ENCODE results near the gene LOXL1.
A peak's percentile ranks its signal among the peaks of the same experiment; 100 is the strongest.

LOXL1 gene

GRCh38 chr15:73923156-73923487 lies 3.1 kb upstream of the LOXL1 start:
- TF ChIP-seq, protein P1, sequence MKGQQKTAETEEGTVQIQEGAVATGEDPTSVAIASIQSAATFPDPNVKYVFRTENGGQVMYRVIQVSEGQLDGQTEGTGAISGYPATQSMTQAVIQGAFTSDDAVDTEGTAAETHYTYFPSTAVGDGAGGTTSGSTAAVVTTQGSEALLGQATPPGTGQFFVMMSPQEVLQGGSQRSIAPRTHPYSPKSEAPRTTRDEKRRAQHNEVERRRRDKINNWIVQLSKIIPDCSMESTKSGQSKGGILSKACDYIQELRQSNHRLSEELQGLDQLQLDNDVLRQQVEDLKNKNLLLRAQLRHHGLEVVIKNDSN (IDR thresholded peaks at IDR 0.05), result no peak
- TF ChIP-seq CEBPB (IDR thresholded peaks at IDR 0.05) (no peak), EGR1 (IDR thresholded peaks at IDR 0.05) (no peak), YY1 (IDR thresholded peaks at IDR 0.05; ENCODE audit: low read depth) (no peak), FOXM1 (IDR thresholded peaks at IDR 0.05; ENCODE audit: borderline replicate concordance, low read depth) (no peak), TEAD4 (IDR thresholded peaks at IDR 0.05) (no peak), NFIC (IDR thresholded peaks at IDR 0.05) (no peak), EP300 (IDR thresholded peaks at IDR 0.05; ENCODE audit: borderline replicate concordance) (no peak)

DNA sequence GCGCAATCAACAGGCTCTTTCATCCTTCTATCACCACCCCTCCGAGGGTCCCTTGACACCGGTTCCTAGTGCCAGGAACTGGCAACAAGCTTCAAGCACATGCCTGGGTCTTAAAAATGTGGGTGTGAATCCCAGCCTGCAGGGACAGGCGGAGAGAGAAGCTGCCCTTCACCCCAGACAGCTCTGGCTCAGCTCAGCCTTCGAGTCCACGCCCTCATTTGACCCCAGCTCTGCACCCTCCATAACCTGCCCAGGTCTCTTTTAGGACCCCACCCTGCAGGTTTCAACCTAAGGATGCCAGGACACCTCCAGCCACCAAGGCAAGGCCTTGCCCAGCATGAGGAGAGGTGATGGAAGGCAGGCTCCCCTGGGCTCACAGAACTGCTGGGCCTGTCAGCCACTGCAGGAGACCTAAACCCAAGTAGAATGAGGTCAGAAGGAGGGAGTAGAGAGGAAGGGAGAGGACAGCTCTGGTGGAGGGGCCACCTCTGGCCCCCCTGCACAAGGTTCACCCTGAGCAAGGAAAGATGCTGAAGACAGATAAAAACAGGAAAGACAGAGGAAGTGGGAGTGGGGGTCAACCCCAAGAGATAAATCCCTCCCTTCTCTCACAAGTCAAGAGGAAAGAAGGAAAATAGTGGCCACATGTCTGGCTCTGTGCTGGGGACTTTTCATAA lies 2.6 kb upstream of the LOXL1 start:
- no peak for TF ChIP-seq FOXM1 (IDR thresholded peaks at IDR 0.05; ENCODE audit: borderline replicate concordance, low read depth)

- no peak; the same call in 1 of the 2 replicates for TF ChIP-seq ZBTB7A (IDR thresholded peaks at IDR 0.05; ENCODE audit: low read depth)
- TF ChIP-seq NFIC (IDR thresholded peaks at IDR 0.05), result peak; percentile 74
- no peak for TF ChIP-seq RAD21 (IDR thresholded peaks at IDR 0.05; ENCODE audit: low read depth)
- TF ChIP-seq TEAD4 (IDR thresholded peaks at IDR 0.05), result peak; percentile 37; the same call in 1 of the 2 replicates
- TF ChIP-seq REST (IDR thresholded peaks at IDR 0.05; ENCODE audit: low read depth), result no peak
- TF ChIP-seq, protein P1 (IDR thresholded peaks at IDR 0.05), result no peak
- TF ChIP-seq TAF1 (IDR thresholded peaks at IDR 0.05; ENCODE audit: low read depth), result no peak
- TF ChIP-seq YY1 (IDR thresholded peaks at IDR 0.05; ENCODE audit: low read depth), result no peak
- TF ChIP-seq CEBPB (IDR thresholded peaks at IDR 0.05), result no peak
- peak; percentile 64 for TF ChIP-seq MAX (IDR thresholded peaks at IDR 0.05)
- TF ChIP-seq FOXM1 (IDR thresholded peaks at IDR 0.05; ENCODE audit: borderline replicate concordance, low read depth), result no peak; the same call in 1 of the 2 replicates
- no peak for TF ChIP-seq EGR1 (IDR thresholded peaks at IDR 0.05)
- peak; percentile 84 for TF ChIP-seq TCF12 (IDR thresholded peaks at IDR 0.05; ENCODE audit: low read depth)
- TF ChIP-seq CREB1 (IDR thresholded peaks at IDR 0.05; ENCODE audit: low read depth), result no peak
- TF ChIP-seq EP300 (IDR thresholded peaks at IDR 0.05; ENCODE audit: borderline replicate concordance), result peak; percentile 51
Observed at GRCh38 chr15:73924171-73924921, 1.9 kb upstream of the LOXL1 start.

DNA sequence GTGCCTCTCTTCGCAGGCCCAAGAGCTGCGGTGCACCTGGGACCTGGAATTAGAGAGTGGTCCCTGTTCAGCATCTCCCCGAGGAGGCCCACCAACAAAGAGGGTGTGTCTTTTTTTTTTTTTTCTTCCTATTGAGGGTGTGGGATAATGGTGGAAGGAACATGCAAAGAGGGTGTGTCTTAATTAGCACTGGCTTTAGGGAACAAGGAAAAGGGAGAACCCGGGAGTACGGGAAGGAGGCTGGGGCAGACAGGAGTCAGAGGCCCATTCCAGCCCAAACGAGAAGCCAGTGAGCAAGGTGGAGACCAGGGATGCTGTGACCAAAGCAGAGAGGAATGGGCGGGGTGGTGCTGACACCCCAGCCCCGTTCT lies 429 bp upstream of the LOXL1 start:
- TF ChIP-seq TCF12 (IDR thresholded peaks at IDR 0.05; ENCODE audit: low read depth), result no peak
- TF ChIP-seq MAX (IDR thresholded peaks at IDR 0.05), result no peak
- no peak for TF ChIP-seq RAD21 (IDR thresholded peaks at IDR 0.05; ENCODE audit: low read depth)
- no peak for TF ChIP-seq REST (IDR thresholded peaks at IDR 0.05; ENCODE audit: low read depth)
- TF ChIP-seq CREB1 (IDR thresholded peaks at IDR 0.05; ENCODE audit: low read depth), result no peak
- no peak for TF ChIP-seq ZBTB7A (IDR thresholded peaks at IDR 0.05; ENCODE audit: low read depth)
- no peak for TF ChIP-seq YY1 (IDR thresholded peaks at IDR 0.05; ENCODE audit: low read depth)
- TF ChIP-seq TAF1 (IDR thresholded peaks at IDR 0.05; ENCODE audit: low read depth), result no peak
- TF ChIP-seq, protein P1 (IDR thresholded peaks at IDR 0.05), result no peak
- no peak for TF ChIP-seq EP300 (IDR thresholded peaks at IDR 0.05; ENCODE audit: borderline replicate concordance)
- no peak for TF ChIP-seq EGR1 (IDR thresholded peaks at IDR 0.05)
- TF ChIP-seq NFIC (IDR thresholded peaks at IDR 0.05), result no peak

DNA sequence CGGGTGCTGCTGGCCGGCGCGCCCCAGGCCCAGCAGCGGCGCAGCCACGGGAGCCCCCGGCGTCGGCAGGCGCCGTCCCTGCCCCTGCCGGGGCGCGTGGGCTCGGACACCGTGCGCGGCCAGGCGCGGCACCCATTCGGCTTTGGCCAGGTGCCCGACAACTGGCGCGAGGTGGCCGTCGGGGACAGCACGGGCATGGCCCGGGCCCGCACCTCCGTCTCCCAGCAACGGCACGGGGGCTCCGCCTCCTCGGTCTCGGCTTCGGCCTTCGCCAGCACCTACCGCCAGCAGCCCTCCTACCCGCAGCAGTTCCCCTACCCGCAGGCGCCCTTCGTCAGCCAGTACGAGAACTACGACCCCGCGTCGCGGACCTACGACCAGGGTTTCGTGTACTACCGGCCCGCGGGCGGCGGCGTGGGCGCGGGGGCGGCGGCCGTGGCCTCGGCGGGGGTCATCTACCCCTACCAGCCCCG lies 777 bp downstream of the LOXL1 start:
- no peak for TF ChIP-seq CREB1 (IDR thresholded peaks at IDR 0.05; ENCODE audit: low read depth)
- no peak for TF ChIP-seq CEBPB (IDR thresholded peaks at IDR 0.05)
- peak; percentile 17 for TF ChIP-seq EP300 (IDR thresholded peaks at IDR 0.05; ENCODE audit: borderline replicate concordance)
- peak; percentile 9; the same call in 1 of the 2 replicates for TF ChIP-seq TEAD4 (IDR thresholded peaks at IDR 0.05)
- TF ChIP-seq MAX (IDR thresholded peaks at IDR 0.05), result peak; percentile 46; the same call in 1 of the 2 replicates
- TF ChIP-seq ZBTB7A (IDR thresholded peaks at IDR 0.05; ENCODE audit: low read depth), result no peak
- no peak for TF ChIP-seq RAD21 (IDR thresholded peaks at IDR 0.05; ENCODE audit: low read depth)
- 0 out of 2 replicates have a peak, but pooled peaks have one; percentile 14 for TF ChIP-seq TCF12 (IDR thresholded peaks at IDR 0.05; ENCODE audit: low read depth)
- no peak for TF ChIP-seq TAF1 (IDR thresholded peaks at IDR 0.05; ENCODE audit: low read depth)
- peak; percentile 82 for TF ChIP-seq NFIC (IDR thresholded peaks at IDR 0.05)
- TF ChIP-seq YY1 (IDR thresholded peaks at IDR 0.05; ENCODE audit: low read depth), result no peak
- no peak for TF ChIP-seq EGR1 (IDR thresholded peaks at IDR 0.05)
- no peak for TF ChIP-seq REST (IDR thresholded peaks at IDR 0.05; ENCODE audit: low read depth)
